GM19438 (cell line): ENCODE data around the gene NEU4.
"Not testable (repeated sequence)": the region's sequence is repeated elsewhere in the genome, so short reads cannot be mapped to it uniquely, and the experiment has no call there.

Experiments
- ATAC-seq: cut with Tn5 transposase; IDR thresholded peaks from one replicate; pipeline ENCODE4 v1.9.1; 2021; ENCODE audit warnings: low read depth; ENCODE audit not compliant: unreplicated experiment

The NEU4 gene

GRCh38 chr2:241823531-241824437, 14.8 kb downstream of the NEU4 start:
- not testable (repeated sequence) for ATAC-seq

GRCh38 chr2:241827394-241827793, 18.4 kb downstream of the NEU4 start:
- no peak for ATAC-seq

GRCh38 chr2:241833101-241833663, 24.2 kb downstream of the NEU4 start:
- ATAC-seq, result no peak

GRCh38 chr2:241833756-241834526, 24.9 kb downstream of the NEU4 start:
- ATAC-seq, result not testable (repeated sequence)

- ATAC-seq, result no peak
These were observed 25.7 kb downstream of the NEU4 start for GRCh38 chr2:241834527-241835210.

GRCh38 chr2:241835611-241836010, 26.6 kb downstream of the NEU4 start:
- no peak for ATAC-seq

GRCh38 chr2:241836292-241836691, 27.3 kb downstream of the NEU4 start:
- no peak for ATAC-seq

GRCh38 chr2:241837197-241837965, 28.4 kb downstream of the NEU4 start:
- ATAC-seq, result no peak

GRCh38 chr2:241841181-241842066, 32.4 kb downstream of the NEU4 start:
- ATAC-seq, result no peak

GRCh38 chr2:241842067-241842415, 33.0 kb downstream of the NEU4 start:
- no peak for ATAC-seq

- ATAC-seq, result no peak
These were observed 33.7 kb downstream of the NEU4 start for GRCh38 chr2:241842620-241843211.

GRCh38 chr2:241843321-241844065, 34.5 kb downstream of the NEU4 start:
- ATAC-seq, result no peak

GRCh38 chr2:241844066-241844728, 35.2 kb downstream of the NEU4 start:
- no peak for ATAC-seq

- no peak for ATAC-seq
These were observed 36.0 kb downstream of the NEU4 start for GRCh38 chr2:241844831-241845578.

GRCh38 chr2:241846406-241846805, 37.4 kb downstream of the NEU4 start:
- no peak for ATAC-seq

- ATAC-seq, result no peak
These were observed 40.0 kb downstream of the NEU4 start for GRCh38 chr2:241848761-241849615.
